ENCODE data around the gene CREBRF.

DNA sequence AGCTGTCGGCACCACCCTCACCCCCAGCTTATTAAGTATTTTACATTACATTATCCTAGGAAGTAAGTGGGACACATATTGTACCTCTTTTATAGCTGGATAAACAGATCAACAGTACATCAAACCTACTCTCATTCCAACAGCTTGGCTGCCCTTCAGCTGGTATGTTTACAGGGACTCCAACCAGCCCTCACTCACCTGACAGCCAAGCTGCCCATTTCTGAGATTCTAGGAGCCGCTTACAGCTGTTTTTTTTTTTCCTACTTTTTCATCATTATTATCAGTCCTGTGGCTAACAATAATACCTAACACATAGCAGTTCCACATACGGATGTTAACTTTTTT, 13.4 kb upstream of the CREBRF start:
- TF ChIP-seq, protein P1, sequence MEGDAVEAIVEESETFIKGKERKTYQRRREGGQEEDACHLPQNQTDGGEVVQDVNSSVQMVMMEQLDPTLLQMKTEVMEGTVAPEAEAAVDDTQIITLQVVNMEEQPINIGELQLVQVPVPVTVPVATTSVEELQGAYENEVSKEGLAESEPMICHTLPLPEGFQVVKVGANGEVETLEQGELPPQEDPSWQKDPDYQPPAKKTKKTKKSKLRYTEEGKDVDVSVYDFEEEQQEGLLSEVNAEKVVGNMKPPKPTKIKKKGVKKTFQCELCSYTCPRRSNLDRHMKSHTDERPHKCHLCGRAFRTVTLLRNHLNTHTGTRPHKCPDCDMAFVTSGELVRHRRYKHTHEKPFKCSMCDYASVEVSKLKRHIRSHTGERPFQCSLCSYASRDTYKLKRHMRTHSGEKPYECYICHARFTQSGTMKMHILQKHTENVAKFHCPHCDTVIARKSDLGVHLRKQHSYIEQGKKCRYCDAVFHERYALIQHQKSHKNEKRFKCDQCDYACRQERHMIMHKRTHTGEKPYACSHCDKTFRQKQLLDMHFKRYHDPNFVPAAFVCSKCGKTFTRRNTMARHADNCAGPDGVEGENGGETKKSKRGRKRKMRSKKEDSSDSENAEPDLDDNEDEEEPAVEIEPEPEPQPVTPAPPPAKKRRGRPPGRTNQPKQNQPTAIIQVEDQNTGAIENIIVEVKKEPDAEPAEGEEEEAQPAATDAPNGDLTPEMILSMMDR (conservative IDR thresholded peaks at IDR 0.05 in 1 of 2, IDR thresholded peaks at IDR 0.05 in 1 of 2; ENCODE audit: extremely low read depth in 1 of 2, insufficient read depth in 1 of 2, low read depth in 1 of 2, low read length in 2 of 2): no peak
- TF ChIP-seq EZH2 (IDR thresholded peaks at IDR 0.05; ENCODE audit: borderline replicate concordance, low read length): no peak
